Stimulated activated CD8-positive, alpha-beta memory T cell treated with anti-CD3 and anti-CD28 coated beads, Interleukin-7, amount 100 ng/mL, for 48 hours (primary cell): ENCODE data around the gene MORF4L2.
A peak's percentile ranks its signal among the peaks of the same experiment; 100 is the strongest.

Experiments
- DNase-seq, 2 donors: peaks; one replicate each; pipeline ENCODE4 v3.0.0-alpha.2; 2020; ENCODE audit warnings: low read depth in 1 of 2; ENCODE audit errors: extremely low read depth in 1 of 2

Gene MORF4L2, protein sequence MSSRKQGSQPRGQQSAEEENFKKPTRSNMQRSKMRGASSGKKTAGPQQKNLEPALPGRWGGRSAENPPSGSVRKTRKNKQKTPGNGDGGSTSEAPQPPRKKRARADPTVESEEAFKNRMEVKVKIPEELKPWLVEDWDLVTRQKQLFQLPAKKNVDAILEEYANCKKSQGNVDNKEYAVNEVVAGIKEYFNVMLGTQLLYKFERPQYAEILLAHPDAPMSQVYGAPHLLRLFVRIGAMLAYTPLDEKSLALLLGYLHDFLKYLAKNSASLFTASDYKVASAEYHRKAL

DNA sequence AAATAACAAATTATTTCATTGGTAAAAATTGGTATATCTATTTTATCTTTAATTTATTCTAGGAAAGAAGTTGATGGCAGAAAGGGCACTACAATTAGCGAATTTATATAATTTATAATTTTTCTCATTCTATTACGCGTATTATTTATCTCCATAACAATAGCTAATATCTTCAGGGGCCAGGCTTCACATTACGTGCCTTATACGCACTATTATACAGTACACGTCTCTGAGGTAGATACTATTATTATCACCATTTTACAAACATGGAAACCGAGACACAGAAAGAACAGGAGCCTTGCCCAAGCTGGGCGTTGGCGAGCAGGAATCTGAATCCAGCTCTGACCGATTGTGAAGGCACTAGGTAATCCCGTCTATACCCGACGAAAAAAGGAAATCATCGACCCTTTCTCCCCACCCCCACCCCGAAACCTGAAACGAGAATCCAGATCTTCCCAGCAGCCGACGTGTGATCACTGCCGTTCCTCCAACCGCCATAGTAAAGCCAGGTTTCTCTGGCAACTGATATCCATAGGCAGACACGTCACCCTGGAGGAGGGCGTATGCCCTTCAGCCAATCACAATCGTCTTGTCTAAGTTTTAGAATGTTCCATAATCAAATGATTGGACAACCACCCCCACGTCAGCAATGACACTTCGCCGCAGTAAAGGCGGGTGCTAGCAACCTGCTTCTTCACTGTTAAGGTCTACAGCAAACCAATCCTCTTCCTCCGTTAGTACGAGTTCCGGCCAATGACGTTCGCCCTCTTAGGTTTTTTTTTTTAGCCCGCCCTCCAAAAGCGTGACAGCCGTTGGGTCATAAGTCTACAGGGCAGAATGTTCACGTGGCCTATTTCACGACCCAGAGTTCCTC lies at the start of gene MORF4L2:
MORF4L2 (minus strand) TSS at position 501 of the 874 bp plus-strand sequence. CDS start 9,672 bp downstream, outside the sequence.
- peak; percentile 53 to 88 for DNase-seq

DNA sequence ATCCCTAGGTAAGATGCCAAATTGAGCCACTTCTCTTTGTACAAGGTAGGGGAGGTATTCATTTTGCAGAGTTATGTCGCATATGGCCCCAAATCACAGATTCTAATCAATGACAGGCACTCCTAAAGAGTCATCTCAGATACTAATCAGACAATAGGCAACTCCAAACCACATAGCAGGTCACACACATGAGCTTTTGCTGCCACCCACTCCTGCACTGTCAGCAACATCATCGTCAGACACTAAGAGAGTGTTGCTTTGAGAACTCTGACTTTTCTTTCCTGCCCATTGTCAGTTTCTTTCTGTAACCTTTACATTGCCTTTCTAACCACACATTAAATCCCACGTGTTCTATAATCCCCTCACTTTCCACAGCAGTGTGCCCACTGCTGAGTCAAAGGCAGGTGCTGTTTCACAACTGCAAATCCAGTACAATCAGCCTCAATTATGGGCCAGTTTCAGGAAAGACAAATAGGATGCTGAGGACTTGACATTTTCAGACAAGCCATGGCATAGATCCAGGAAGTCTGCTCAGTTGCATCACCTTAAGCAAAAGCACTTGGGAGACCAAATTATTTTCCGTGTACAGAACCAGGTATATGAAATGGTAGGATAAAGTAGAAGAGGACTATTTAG lies 47.7 kb upstream of the MORF4L2 start:
- DNase-seq = no peak

DNA sequence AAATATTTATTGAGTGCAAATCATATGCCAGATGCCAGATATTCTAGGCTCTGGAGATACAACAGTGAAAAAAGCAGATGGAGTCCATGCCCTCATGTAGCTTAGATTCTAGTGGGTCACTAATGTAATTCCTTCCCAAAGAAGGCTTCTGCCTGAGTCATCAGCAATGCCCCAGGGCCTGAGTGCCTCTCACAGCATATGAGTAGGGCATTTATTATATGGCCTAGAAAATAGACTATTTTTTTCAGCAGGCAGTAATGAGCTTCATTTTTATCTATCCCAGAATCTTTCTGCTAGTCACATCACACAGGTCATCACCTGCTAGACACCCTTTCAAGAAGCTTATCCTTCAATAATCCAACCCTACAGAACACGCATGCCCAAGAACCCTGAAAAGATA lies 46.5 kb upstream of the MORF4L2 start:
- DNase-seq = no peak

DNA sequence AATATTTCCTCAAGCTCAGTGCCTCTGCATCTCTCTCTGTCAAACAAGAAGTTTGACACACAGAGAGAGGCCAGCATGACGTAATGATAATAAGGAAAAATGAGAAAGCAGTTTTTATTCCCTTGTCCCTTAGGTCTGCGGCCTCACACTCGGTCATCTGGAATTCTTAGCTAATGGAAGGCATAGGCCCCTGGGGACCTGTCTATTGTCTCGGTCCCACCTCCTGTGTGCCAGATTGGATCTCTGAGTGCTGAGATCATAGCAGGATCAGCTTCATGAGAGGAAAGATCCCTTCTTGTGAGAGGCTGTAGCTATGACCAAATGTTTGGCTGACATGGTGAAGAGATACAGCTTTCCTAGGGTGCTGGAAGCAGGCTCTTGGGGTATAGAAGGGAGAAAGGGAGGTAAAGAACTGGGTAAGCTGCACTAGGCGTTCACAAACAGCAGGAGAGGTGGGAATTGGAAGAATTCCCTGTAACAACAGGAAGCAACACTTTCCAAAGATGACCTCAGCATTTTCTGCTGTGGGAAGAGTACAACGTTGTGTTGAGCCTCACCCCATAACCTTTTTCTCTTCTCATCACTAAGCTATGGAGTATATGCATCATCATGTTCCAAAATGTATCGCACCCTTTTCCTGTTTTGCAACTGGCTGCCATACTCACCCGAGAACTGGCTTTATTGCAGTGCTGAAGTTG lies 44.4 kb upstream of the MORF4L2 start:
- no peak for DNase-seq

DNA sequence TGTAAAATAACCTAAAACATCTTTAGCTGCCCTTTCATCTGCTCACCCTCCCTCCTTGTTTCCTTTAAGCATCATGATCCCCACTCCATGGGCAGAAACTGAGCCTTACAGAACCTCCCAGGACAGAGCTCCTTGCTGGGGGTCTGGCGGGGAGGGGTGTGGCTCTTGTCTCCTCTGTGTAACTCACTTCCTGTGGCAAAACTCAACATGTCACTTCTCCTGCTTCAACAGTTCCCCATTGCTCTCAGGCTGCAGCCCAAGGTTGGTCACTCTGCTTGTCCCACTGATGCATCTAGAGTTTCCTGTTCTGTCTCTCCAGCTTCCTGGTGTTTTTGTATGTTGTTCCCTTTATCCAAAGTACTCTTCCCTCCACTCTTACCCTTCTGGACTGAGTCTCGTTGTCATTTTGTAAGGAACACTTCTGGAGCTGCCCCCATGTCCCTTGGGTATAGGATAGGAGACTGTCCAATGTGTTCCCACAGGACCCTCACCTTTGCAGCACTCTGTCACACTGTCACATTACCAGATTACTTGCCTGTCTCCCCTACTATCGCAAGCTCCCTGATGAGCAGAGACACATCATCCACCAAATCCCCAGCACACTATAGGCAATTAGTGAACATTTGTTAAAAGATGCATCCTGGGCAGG lies 43.8 kb upstream of the MORF4L2 start:
- DNase-seq = no peak

DNA sequence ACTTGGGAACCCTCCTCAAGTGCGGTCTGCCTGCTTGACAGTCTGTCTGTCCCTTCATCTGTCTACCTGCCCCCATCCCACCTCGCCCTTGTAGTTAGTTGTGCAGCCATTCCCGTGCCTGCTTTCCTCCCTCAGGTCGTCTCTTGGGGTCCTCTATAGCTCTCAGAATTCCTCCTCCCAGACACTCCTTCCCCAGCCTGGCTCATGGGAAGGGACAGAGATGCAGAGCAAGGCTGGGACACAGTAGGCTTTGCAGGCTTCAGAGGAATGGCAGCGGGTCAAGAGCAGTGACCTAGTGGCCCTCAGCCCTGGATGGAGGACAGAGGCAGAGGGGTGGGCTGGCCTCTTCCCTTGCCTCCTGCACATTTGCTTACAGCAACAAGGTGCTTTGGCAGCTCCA lies 42.5 kb upstream of the MORF4L2 start:
- no peak for DNase-seq

DNA sequence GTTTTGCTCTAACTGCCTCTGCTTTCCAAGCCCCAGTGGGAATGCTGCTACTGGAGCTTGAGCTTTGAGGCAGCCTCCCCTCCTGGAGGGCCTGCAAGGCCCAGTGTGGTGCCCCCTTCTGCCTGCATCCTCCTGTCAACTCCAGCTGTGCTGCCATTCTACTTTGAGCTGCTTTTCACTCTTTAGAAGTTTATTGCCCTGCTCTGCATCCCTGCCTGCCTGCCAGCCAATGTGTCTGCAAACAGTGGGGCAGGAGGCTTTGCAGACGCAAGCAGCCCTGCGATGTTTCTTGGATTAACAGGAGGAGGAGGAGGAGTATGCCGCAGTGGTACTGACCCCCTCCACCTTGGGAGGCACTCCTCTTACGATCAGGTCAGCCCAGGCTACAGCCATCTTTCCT lies 40.6 kb upstream of the MORF4L2 start:
- no peak for DNase-seq

DNA sequence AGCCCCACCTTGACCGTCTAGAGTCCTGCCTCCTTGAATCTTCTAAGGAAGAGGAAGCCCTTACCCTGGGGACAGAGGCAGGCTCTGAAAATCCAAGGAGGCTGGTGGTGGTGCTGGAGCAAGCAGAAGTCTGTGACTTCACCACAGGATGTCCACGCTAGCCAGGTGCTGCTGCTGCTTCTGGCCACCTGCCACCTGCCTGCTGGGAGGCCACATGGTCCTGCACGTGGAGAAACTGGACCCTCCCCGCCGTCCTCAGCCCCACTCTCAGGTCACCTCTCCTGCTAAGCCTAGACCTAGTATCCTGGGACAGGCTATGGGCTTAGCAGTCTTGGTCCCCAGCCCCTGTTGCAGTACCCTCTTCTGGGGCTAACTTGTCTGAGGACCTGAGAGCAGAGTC lies 40.0 kb upstream of the MORF4L2 start:
- no peak for DNase-seq

DNA sequence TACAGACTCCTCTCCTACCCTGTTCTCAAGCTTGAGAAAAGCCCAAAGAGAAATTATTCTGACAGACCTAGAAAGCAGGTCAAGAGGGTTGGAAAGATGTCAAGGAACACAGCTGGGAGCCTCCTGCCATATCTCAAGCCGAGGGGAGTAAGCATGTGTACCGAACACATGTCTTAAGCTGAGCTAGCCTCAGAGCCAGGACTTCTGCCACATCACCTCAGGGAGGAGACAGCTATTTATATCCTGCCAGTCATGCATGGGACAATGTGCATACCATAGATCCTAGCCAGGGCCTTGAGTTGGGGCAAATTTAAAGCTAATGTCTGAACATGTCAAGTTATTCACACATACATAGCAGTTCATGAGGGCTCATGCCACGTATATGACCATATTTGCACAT lies 36.0 kb upstream of the MORF4L2 start:
- no peak for DNase-seq

DNA sequence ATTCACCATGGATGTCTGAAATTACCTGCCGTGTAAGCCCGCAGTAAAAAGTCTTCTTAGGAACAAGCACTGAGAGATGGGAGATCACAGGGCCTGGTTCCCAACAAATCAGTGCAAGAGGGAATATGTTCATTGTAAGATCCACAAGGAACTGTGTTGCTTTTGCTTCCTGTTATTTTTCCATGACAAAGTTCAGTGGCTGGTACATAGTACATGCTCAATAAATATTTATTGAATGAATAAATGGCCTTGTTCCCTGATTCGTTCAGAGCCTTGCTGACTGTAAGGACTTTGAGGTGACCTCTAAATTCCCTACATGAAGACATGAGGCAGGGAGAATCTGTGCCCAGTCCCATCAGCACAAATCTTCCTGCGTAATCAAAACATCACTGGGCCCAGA lies 31.6 kb upstream of the MORF4L2 start:
- no peak for DNase-seq

DNA sequence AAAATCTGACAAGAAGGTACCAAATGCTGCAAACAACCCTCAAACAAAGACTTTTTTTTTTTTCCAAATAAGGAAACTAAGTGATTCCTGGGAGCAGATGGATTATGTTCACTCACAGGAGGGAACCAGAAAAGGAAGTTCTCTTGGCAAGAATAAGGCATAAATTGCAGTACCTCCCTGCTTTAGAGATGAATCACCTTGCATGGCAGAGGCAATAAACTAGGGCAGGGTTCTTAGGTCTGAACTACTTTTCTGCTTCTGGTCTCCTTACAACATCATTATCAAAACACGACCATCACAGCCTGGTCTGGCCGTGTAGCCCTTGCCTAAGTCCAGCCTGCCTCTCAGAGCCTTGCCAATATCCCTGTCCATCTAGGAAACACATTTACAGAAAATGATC lies 30.5 kb upstream of the MORF4L2 start:
- no peak for DNase-seq

DNA sequence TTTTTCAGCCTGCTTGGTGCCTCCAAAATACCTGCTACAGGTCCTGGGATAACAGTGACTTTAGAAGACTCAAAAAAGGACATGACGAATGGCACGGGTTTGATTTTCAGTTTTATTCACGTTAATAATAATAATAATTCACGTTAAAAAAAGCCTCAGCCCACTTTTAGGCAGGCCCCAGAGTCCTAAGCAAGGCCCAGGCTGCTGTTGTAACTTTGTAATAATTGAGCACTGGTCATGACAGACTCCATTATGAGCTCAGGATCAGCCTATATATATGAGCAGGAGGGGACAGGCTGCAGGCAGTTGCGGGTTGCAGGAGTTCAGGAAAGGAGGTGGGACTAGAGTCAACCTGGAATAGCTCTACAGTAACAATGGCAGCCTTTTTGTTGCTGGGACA lies 24.1 kb upstream of the MORF4L2 start, which contains the start of gene TMEM31:
TMEM31 (plus strand) TSS at position 301 of the 400 bp plus-strand sequence. CDS start 1,350 bp downstream, outside the sequence.
- no peak for DNase-seq

DNA sequence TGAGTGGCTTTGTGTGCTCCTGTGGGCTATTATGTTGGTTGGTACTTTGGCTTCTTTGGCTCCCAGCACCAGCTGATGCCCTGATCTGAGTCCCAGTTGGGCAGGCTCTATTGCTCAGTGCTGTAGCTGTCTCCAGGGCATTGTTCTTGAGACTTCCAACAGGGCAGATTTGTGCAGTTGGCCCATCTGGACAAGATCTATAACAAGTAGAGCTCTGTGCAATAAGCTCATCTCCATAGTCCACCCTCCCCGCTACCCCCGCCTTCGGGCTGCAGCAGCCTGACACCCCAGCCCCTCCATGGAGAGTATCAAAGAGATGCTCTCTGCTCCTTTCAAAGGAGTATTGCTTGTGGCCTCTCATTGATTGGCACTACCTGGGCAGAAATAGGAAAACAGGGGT lies 18.4 kb upstream of the MORF4L2 start:
- no peak for DNase-seq

DNA sequence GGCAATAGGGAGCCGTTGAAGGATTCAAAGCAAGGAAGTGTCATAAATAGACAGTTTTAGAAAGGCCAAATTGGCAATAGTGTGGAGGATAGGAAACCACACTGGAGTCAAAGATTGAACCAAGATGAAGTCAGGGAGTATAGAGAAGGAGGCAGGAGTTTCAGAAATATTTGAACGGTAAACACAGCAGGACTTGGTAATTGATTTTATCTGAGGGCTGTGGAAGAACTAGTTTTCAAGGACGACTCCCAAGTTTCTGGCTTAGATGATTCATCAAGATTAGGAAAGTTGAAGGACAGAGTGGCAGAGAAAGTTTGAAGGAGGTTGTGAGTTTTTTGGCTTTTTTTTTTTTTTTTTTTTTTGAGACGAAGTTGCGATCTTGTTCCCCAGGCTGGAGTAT lies 12.7 kb upstream of the MORF4L2 start:
- DNase-seq = no peak

DNA sequence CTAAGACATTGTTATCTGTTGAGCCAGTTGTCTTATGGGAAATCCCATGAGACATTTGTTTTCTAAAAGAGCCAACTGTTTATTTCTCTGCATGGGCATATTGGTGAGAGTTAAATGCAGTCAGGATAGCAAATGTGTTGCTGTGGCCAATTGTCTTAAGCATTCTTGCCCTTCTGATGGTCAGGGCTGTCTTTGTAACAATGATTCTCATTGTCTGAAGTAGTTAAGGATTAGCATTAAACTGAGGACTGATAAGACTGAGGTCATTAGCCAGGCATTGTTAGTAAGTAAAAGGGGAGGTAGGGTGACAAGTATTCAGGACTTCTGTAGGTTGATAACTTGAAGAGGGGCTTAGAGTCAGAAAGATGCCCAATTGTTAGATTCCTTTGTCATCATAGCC lies 11.2 kb upstream of the MORF4L2 start:
- DNase-seq = no peak

DNA sequence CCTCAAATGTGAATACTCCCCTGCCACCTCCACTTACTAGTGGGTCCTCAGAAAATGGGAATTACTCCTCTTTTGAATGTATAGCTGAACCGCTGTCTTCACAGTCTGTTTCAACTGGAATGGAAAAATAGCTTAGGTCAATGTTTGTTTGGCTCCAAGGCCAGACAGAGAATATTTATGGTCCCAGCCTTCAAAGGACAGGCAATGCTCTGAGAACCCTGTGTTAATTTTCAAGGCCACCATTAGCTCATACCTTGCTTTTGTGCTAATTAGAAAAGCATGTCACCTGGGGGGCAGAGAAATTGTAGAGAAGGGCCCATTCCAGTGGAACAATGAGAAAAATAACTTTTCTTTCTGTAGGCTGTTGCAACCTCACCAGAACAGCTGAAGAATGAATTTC lies 4.6 kb upstream of the MORF4L2 start:
- DNase-seq = no peak

DNA sequence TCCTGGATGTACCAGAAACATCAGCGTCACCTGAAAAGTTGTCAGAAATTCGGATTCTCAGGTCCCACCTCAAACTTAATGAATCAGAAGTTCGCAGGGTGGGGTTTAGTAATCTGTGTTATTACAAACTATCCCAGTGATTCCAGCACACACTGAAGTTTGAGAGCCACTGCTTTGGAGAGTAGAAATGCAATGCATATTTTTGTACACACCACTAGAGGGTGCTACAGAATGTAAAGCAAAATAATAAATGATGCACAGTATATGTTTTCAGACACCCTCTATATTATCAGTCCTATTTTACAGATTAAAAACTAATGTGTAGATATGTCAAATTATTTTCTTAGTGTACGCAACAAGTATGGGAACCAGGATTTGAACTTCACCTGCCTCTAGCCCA lies 2.4 kb upstream of the MORF4L2 start:
- no peak for DNase-seq

DNA sequence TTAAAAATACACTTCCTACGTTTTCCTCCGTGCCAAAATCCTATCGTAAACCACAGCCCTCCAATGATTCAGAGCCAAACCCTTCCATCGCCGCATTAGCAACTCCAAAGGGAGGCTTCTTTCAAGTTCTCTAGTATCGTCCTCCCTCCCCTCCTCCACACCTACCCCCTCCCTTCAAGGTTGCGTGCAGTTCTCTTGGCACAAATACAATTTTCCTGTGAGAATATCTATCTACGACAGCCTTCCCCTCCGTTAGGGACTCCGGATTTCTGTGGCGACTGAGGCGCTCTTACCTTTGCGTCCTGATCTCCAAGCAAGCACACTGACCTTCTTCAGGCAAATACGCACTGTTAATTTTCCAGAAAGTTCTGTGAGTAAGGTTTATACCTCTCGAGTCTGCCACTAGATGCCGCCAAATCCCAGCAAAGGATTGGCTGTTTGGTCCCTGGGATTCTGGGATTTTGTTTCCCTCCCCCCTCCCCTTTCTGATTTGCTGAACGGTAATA lies 1.2 kb upstream of the MORF4L2 start:
- DNase-seq = no peak

DNA sequence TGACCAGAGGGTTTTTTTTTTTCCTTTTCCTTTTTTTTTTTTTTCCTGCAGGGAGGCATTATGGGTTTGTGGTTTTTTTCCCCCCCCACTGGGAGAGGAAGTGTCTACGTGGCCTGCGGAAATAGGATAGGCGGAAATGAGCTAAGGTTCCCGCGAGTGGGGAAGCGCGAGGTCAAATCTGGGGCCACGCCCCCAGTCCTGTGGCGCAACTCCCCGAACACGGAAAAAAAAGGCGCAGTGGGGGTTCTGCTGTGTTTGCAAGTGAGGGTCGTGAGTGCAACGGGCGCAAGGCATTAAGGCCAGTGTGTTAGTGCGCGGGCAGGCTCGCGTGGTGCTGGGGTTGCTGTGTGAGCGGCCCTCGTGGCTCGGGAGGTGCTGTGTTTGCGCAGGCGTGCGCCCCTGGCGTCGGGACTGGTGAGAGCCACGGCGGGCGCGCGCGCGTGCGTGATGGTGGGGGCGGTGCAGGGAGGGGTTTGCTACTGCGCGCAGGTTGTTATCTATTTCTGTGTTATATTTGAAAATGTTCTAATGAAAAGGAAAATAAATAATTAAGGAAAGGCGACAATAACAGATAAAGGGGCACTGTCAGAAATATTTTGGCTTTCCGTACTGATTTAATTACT lies 685 bp upstream of the MORF4L2 start:
- DNase-seq = peak; percentile 62 to 72

DNA sequence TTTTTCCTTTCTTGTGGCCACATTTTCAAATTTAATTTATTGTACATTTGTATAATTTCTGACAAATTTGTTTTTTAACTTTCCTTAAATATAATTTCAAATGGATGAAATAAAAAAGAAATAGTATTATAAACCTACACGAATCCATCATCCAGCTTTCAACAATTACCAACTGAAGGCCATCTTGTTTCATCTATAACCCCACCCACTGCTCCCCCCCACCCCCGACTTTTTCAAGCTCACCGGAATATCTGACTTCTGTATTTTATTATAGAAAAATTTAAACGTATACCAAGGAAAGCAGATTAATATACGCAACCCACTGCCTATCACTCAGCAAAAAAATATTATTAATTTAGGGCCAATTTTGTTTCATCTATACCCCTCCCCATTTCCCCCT lies 1.1 kb downstream of the MORF4L2 start:
- no peak for DNase-seq
